NCI-H1105 (cell line): ENCODE results near the gene COLQ.
"Not testable (repeated sequence)": the region's sequence is repeated elsewhere in the genome, so short reads cannot be mapped to it uniquely, and the experiment has no call there.

ENCODE experiments used
- DNase-seq: peaks from one replicate; lab custom pipeline; 2025; lab: John Stamatoyannopoulos, UW

The COLQ gene

DNA sequence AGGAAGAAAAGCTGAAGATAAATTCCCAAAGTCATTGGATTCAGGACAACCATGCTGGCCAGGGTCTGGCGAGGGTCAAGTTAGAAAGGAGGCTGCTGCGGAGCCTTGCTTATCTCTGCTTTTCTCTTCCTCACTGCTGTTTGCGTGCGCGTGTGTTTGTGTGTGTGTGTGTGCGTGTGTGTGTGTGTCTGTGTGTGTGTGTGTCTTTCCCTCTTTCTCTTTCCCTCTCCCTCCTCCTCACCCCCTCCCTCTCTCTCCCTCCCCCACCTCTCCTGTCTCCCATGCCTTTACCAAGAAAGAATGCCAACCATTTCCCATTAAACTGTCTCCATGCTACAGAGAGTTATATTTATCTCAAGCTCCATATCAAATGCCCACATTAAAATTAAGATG lies at the start of gene COLQ:
TSS of gene COLQ (minus strand) at position 134 of the 393 bp plus-strand sequence. CDS start at position 53, 81 bp downstream.
- no peak for DNase-seq

- DNase-seq, result no peak
Measured at GRCh38 chr3:15563190-15563589, 41.7 kb upstream of the COLQ start.

DNA sequence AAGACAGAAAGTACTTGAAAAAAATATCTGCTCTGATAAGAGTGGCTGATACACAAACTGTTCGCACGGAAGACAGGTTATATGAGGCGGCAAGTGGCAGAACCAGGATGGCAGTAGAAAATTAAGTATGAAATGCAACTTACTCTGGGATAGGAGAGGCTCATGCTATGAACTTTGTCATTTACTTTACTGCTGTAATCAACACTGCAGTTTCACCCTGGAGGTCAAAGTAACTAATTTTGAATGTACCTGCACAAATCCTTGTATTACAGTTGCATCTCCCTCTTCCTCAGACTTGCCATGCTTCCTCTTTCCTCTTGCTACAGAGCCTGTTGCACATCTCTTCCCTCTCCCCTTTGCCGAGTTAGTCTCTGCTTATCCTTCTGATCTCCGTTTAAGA lies 41.1 kb upstream of the COLQ start:
- DNase-seq, result no peak

- no peak for DNase-seq
Measured at GRCh38 chr3:15558581-15558980, 37.1 kb upstream of the COLQ start.

DNA sequence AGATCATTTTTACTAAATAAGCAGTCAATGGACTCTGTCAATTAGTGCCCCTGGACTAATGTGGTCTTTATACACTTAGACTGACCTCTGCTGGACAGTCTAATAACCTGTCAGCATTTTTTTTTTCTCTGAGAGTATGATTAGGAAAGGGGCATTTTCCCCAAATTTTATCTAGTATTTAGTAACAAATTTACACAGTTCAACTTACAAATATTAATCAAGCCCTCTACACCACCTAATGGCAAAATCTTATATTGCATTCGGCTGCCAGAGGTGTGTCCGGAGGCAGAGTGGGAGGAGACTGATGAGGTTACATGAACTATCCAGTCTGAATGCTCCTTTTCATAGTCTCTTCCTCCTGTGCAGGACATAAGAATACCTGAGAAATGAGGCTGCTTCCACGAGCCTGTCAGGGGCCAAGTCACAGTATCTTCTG lies 36.0 kb upstream of the COLQ start:
- no peak for DNase-seq

GRCh38 chr3:15556512-15556911 lies 35.0 kb upstream of the COLQ start:
- no peak for DNase-seq

DNA sequence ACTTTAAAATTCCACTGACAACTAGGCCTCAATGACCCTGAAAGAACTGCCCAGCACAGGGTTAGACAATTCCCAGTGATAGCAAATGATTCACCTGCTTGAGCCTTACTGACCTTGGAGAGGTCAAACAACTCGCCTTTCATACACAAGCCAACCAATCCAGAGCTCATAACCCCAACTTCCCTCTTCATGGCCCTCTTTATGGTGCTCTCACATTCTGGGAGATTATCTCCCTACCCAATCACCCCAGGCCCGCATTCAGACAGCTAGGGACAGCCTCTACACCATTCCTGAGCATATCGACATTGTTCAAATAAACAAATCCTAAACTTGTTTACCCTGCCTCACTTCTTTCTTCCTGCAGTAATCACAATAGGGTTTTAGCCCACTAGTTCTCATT lies 32.2 kb upstream of the COLQ start:
- DNase-seq, result no peak

GRCh38 chr3:15551902-15552301 lies 30.4 kb upstream of the COLQ start:
- no peak for DNase-seq

- no peak for DNase-seq
Measured at GRCh38 chr3:15549846-15550245, 28.3 kb upstream of the COLQ start.

GRCh38 chr3:15542614-15543013 lies 21.1 kb upstream of the COLQ start:
- DNase-seq, result no peak

GRCh38 chr3:15541371-15541770 lies 19.9 kb upstream of the COLQ start:
- no peak for DNase-seq

GRCh38 chr3:15539066-15539465 lies 17.6 kb upstream of the COLQ start:
- no peak for DNase-seq

DNA sequence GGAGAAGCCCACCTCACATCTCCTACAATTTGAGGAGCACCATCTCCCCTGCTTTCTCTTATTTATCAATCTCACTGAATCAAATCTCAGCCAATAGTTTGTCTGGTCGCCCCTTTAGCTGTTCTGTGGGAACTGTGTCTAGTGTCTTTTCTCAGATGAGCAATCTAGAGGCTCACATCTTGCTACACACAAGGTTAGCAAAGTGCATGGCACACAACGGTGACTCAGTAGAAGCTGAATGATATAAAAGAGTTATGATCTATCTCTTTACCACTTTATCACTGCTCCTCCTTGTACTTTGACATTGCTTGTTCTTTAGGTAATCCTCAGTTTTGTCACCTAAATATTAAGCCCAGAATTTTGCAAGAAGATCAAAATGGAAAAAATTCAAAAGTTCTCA lies 16.8 kb upstream of the COLQ start:
- no peak for DNase-seq

- no peak for DNase-seq
Measured at GRCh38 chr3:15536856-15537255, 15.3 kb upstream of the COLQ start.

DNA sequence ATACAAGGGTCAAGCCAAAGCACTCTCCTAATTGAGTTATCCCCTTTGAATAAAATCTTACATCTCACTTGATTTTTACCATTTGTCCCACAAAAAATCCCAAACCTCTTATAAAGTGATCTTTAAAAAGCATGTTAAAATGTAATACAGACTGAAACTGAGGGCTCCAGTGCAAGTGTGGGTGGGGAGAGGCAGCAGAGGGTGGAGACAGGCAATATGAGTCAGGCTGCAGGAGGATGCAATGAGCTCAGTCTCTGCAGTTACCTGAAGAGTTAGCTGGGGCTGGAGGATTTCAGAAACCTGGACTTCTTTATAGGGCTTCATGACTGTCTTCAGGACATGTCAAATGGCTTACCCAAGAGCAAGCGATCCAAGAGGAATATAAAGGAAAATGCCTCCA lies 14.2 kb upstream of the COLQ start:
- no peak for DNase-seq

DNA sequence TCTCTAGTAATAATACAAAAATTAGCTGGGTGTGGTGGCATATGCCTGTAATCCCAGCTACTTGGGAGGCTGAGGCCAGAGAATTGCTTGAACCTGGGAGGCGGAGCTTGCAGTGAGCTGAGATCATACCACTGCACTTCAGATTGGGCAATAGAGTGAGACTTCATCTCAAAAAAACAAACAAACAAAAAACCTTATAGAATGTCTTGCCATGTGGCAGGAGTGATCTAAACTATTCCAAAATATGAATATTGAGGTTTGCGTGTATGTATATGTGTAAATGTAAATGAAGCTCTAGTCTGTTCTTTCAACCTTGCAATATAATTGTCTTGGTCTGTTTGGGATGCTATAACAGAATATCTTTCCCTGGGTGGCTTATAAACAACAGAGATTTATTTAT lies 11.1 kb upstream of the COLQ start:
- not testable (repeated sequence) for DNase-seq

DNA sequence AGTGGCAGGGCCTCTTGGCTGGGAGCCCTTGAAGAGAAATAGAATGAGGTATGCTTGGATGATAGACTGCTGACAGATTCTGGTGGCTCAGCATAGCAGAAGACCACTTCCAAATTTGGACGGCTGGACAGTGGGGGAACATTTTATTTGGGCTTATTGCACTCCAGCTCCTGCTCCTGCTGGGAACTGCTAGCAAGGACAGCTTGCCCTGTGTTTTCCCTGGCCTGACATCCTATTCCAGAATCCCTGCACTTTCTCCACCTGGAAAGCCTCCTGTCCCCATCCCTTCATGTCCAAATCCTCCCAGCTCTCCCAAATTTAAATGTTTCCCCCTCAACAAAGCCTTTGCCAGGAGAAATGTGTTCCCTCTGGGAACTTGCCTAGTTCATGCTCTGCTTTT lies 9.8 kb upstream of the COLQ start:
- DNase-seq, result no peak

DNA sequence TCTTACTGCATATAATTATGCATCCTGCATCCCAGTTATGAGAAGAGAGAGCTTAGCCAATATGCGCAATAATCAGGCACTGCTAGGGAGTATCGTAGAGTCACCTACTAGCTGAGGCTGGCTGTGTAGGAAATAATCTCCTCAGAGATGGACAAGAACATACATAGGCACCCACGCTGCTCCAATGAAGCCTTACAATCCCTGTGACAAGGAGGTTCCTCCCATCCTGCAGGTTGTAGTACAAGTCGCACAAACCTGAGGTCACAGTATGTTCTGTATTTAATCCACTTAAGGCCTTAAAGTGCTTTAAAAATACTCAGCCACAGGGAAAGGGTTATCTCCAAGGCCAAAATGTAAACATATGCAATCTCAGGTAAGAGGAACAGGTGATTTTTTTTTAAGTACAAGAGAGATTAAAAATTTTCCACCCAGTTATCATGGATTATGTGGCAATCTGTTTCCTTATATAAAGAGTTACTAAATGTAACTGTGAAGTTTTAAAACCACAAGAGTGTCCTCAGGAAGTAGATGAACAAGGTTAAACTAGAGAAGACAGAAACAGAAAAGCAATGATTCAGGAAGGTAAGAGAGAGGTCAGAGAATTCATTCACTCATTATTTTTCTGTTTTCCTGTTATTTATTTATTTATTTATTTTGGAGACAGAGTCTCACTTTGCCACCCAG lies 7.5 kb upstream of the COLQ start:
- no peak for DNase-seq

GRCh38 chr3:15527031-15527459 lies 5.5 kb upstream of the COLQ start:
- no peak for DNase-seq

- no peak for DNase-seq
Measured at GRCh38 chr3:15525790-15526189, 4.3 kb upstream of the COLQ start.

DNA sequence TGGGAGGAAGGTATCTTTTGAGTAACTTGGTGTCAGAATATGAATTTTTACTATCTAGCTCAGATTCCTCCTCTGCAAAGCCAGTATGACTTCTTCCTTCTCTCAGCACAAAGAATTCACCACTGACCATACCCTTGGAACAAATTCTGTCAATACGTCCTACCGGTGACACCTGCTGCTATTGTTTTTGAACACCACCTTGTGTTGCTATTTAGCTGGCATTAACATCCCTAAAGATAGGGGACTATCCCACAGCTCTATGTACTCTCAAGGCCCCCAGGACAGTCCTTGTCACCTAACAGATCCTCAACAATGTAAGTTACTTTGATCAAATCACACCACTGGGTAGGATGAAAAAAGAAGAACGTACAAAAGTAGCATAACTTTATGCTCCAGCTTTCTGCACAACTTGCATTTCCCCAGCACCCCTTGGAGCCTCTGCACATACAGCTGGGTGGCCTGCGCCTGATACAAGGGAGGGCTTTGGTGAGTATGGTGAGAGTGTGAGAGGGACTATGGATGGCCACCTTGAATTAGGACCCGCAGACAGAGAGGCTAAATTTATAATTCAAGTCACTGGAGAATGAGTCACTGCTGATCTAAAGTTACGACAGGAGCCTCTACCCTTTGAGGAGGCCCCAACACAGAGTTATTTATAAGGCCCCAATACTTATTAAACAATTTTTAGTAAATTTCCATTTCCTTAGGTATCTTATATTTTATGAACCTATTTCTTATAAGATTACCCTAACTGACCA lies 2.3 kb upstream of the COLQ start:
- DNase-seq, result no peak

- no peak for DNase-seq
Measured at GRCh38 chr3:15522016-15522415, 510 bp upstream of the COLQ start.

DNA sequence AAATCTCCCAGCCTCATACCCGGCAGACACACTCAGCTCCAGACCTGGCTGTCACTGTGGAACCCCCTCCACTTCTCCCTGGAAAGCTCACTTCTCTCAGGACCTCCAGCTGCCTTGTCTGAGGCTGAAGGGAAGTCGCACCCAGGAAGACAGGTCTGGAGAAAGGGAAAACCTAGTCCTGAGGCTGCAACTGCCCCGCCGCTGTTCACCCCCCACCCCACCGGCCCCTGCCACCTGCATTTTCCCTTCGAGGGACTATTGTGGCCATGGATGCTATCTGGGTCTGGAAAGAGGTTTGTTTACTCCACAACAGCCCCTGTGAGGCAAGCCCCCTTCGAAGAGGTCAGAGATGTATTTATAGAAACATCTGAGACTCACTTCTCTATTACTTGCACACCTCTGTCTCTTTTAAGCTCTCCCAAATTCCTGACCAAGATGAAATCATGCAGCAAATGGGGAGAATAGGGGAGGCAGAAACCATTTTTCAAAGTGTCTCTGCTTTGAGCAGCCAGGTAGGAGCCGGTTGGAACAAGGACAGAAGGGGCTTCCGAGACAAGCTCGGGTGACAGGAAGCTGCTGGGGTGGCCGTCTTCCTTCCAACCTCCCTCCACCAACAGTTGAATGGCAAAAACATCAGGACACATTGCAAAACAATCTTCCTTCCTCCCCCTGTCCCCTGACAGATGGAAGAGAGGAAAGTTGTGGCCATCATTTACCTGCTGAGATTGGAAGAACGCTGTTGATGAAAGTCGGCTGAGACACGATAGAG lies 518 bp downstream of the COLQ start:
- DNase-seq, result no peak
